CD4-positive, CD25-positive, alpha-beta regulatory T cell (primary cell): Measurements from ENCODE around the gene FGFR2. TPM values are rescaled to one million over a fixed set of nuclear protein-coding genes. Genes with fewer than 3 reads are reported as not detected.

Source experiments
- ATAC-seq, 2 donors: fragments of 150-1000 bp; cut with Tn5 transposase; one replicate each; pipeline ENCODE4 v1.10.0; 2021; ENCODE audit warnings: low read depth in 2 of 2, moderate number of reproducible peaks in 2 of 2, moderate library complexity in 1 of 2
- DNase-seq, 3 donors: peaks; one replicate each; pipeline versions ENCODE4 v3.0.0 to v3.0.0-alpha.2; 2012 to 2022; ENCODE audit warnings: mixed read lengths in 1 of 3
- H3K27ac ChIP-seq: one replicate; pipeline ENCODE4 v1.7.0; 2013; ENCODE audit warnings: mild to moderate bottlenecking, low read length; ENCODE audit not compliant: insufficient read depth, poor library complexity, severe bottlenecking
- H3K27me3 ChIP-seq: one replicate; pipeline ENCODE4 v1.7.0; 2013; ENCODE audit warnings: low read length; ENCODE audit not compliant: control insufficient read depth, insufficient read depth
- H3K36me3 ChIP-seq: one replicate; pipeline ENCODE4 v1.7.0; 2013; ENCODE audit warnings: mild to moderate bottlenecking, low read length, moderate library complexity; ENCODE audit not compliant: control insufficient read depth, insufficient read depth
- H3K4me1 ChIP-seq: 2 replicates; pipeline ENCODE4 v1.7.0; 2013; ENCODE audit warnings: mild to moderate bottlenecking, low read length; ENCODE audit not compliant: insufficient read depth, control insufficient read depth, poor library complexity, severe bottlenecking
- H3K4me3 ChIP-seq: one replicate; pipeline ENCODE4 v1.7.0; 2013; ENCODE audit warnings: low read depth, mild to moderate bottlenecking, low read length, moderate library complexity
- H3K9me3 ChIP-seq, 2 experiments: 1 replicate in 1 of 2; 2 replicates in 1 of 2; pipeline ENCODE4 v1.7.0; 2013; ENCODE audit warnings: low read length in 2 of 2, mild to moderate bottlenecking in 1 of 2, moderate library complexity in 1 of 2; ENCODE audit not compliant: control insufficient read depth in 2 of 2
- H3K27ac Mint-ChIP-seq, 3 donors: one replicate each; pipeline ENCODE4 v1.8.0; 2020 to 2022; ENCODE audit warnings: mild to moderate bottlenecking in 3 of 3, mixed read lengths in 3 of 3, moderate library complexity in 2 of 3
- H3K27me3 Mint-ChIP-seq: one replicate; pipeline ENCODE4 v1.8.0; 2022; ENCODE audit warnings: mild to moderate bottlenecking, mixed read lengths
- H3K36me3 Mint-ChIP-seq: one replicate; pipeline ENCODE4 v1.8.0; 2020; ENCODE audit warnings: mixed read lengths
- H3K4me1 Mint-ChIP-seq, 4 donors: one replicate each; pipeline ENCODE4 v1.8.0; 2020 to 2022; ENCODE audit warnings: mixed read lengths in 4 of 4, mild to moderate bottlenecking in 1 of 4
- H3K4me3 Mint-ChIP-seq, 4 donors: one replicate each; pipeline ENCODE4 v1.8.0; 2020 to 2022; ENCODE audit warnings: mild to moderate bottlenecking in 4 of 4, mixed read lengths in 4 of 4, moderate library complexity in 3 of 4
- H3K9me3 Mint-ChIP-seq, 7 donors: one replicate each; pipeline ENCODE4 v1.8.0; 2020 to 2022; ENCODE audit warnings: mixed read lengths in 7 of 7, mild to moderate bottlenecking in 3 of 7, moderate library complexity in 2 of 7
- polyA plus RNA-seq, 4 donors: library from polyadenylated mRNA; unstranded; fragments of 300-500 nt; fragmentation: Illumina TruSeq; gene quantifications; one replicate each; pipeline ENCODE4 v1.2.3, GENCODE V29; 2021
- total RNA-seq: library from RNA; stranded (reverse); gene quantifications from one replicate; pipeline ENCODE4 v1.2.3, GENCODE V29; 2022

Gene FGFR2
- total and polyA plus RNA-seq, 5 donors from 2014 or later: 0.32 to 3.1 (median 0.60) TPM

DNA sequence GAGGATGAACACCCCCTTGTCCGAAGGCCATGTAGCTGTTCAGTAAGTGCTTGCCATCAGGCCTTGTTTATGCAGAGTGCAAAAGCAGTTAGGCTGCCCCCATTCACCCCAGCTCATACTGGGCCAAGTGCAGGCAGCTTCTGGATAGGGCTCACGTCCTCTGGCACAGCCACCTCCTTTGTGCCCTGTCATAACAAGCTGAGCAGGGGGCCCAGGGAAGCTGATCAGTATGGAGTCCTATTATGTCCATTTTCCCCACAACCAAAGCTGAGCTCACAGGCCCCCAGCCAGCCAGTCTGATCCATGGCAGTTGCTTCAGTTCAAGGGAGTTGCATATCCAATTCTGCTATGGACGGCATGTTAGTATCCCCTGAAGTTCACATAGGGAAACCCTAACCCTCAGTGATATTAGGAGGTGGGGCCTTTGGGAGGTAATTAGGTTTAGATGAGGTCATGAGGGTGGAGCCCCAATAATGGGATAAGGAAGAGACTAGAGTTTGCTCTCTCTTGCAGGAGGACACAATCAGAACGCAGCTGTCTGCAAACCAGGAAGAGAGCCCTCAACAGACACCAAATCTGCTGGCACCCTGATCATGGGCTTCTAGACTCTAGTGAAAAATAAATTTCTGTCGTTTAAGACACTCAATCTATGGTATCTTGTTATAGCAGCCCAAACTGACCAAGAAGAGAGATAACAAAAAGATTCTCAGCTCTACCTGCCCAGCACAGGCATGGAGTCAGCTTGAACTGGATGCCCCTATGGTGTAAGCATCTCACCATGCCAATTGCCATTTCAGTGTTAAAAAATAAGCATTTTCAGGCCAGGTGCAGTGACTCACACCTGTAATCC lies 155.9 kb downstream of the FGFR2 start:
- Histone ChIP-seq H3K9me3 (no peaks in the 10 kb centered on the region), H3K27ac (no peak overlapping the region), H3K36me3 (no peaks in the 10 kb centered on the region), H3K4me1 (no peaks in the 10 kb centered on the region), H3K27me3 (no peaks in the 10 kb centered on the region), H3K4me3 (no peak overlapping the region)
- no peak for DNase-seq
- Mint-ChIP-seq H3K4me1 (no peaks in the 10 kb centered on the region), H3K9me3 (no peaks in the 10 kb centered on the region), H3K4me3 (no peak overlapping the region), H3K36me3 (no peaks in the 10 kb centered on the region), H3K27me3 (no peaks in the 10 kb centered on the region), H3K27ac (peak overlapping the region in 1 of 3 donors; percentile 32)
- ATAC-seq: no peak

DNA sequence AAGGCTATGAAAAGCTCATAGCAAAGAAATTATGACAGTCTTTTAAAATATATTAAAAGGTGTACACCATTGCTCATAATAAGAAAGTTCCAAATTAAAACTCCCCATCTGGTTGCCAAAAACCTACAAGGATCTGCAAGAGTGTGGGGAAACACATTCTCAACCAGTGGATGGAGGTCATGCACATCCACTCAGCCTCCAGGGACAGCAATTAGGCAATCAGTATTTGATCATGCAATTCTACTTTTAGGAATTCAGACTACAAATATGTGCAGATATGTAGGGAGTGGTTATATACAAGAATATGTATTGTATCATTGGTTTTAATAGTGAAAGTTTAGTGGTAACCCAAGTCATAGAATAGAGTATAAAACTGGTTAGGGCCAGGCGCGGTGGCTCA lies 157.8 kb downstream of the FGFR2 start:
- no peak overlapping the region for H3K27ac Mint-ChIP-seq
- no peaks in the 10 kb centered on the region for H3K27me3 Mint-ChIP-seq
- no peak overlapping the region for H3K27ac ChIP-seq
- ATAC-seq (no peak), DNase-seq (no peak)
- no peaks in the 10 kb centered on the region for H3K9me3 ChIP-seq
- no peaks in the 10 kb centered on the region for H3K4me1 ChIP-seq
- no peak overlapping the region for H3K4me3 ChIP-seq
- no peaks in the 10 kb centered on the region for H3K36me3 Mint-ChIP-seq
- H3K36me3 ChIP-seq: no peaks in the 10 kb centered on the region
- no peaks in the 10 kb centered on the region for H3K27me3 ChIP-seq
- no peaks in the 10 kb centered on the region for H3K9me3 Mint-ChIP-seq
- no peaks in the 10 kb centered on the region for H3K4me1 Mint-ChIP-seq
- H3K4me3 Mint-ChIP-seq: no peak overlapping the region

DNA sequence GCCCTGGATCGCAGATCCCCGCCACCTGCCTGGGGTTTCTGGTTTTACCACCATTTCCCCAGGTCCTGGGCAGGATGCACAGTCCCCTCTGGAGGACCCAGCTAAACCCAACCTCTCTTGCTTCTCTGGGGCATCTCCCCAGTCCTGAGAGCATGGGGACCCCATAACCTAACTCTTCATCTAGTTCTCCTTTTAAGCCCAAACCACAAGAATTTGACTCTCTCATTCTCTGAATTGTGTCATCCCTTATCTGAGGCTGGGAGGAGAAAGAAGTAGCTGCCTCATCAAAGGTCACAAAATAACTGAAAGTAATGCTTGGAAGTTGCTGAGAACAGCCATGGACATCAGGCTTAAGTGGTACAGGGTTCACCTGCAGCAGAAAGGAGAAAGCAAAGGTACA lies 159.9 kb downstream of the FGFR2 start:
- Mint-ChIP-seq H3K4me1 (no peaks in the 10 kb centered on the region), H3K9me3 (no peaks in the 10 kb centered on the region), H3K36me3 (no peaks in the 10 kb centered on the region), H3K27me3 (no peaks in the 10 kb centered on the region), H3K27ac (no peak overlapping the region), H3K4me3 (no peak overlapping the region)
- H3K27me3 ChIP-seq: no peaks in the 10 kb centered on the region
- DNase-seq: no peak
- no peaks in the 10 kb centered on the region for H3K4me1 ChIP-seq
- no peak overlapping the region for H3K27ac ChIP-seq
- H3K36me3 ChIP-seq: no peaks in the 10 kb centered on the region
- no peaks in the 10 kb centered on the region for H3K9me3 ChIP-seq
- H3K4me3 ChIP-seq: no peak overlapping the region
- no peak for ATAC-seq

DNA sequence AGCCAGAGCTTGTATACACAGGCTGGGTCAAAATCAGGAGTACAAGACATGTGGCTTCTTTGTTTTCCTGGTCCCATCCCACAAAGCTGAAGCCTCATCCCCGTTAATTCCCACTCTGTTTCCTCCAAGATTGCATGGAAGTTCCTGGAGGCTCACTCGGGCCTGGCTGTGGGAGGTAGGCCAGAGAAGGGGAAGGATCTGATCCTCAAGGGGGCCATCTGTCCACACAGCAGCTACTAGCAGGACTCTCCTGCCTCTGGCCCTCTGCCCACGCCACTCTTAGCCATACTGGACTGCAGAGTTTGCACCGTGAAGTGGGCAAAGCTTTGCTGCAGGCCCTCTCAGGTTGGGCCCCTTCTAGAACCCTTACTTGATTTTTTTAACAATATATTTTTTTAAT lies 160.6 kb downstream of the FGFR2 start:
- no peak for DNase-seq
- Histone ChIP-seq H3K27me3 (no peaks in the 10 kb centered on the region), H3K36me3 (no peaks in the 10 kb centered on the region), H3K27ac (no peak overlapping the region), H3K4me3 (no peak overlapping the region), H3K9me3 (no peaks in the 10 kb centered on the region), H3K4me1 (no peaks in the 10 kb centered on the region)
- ATAC-seq: no peak
- Mint-ChIP-seq H3K27me3 (no peaks in the 10 kb centered on the region), H3K36me3 (no peaks in the 10 kb centered on the region), H3K4me3 (no peak overlapping the region), H3K27ac (no peak overlapping the region), H3K9me3 (peaks cover 0 to 2% (median 0%) of the 10 kb centered on the region in 7 donors), H3K4me1 (no peaks in the 10 kb centered on the region)

DNA sequence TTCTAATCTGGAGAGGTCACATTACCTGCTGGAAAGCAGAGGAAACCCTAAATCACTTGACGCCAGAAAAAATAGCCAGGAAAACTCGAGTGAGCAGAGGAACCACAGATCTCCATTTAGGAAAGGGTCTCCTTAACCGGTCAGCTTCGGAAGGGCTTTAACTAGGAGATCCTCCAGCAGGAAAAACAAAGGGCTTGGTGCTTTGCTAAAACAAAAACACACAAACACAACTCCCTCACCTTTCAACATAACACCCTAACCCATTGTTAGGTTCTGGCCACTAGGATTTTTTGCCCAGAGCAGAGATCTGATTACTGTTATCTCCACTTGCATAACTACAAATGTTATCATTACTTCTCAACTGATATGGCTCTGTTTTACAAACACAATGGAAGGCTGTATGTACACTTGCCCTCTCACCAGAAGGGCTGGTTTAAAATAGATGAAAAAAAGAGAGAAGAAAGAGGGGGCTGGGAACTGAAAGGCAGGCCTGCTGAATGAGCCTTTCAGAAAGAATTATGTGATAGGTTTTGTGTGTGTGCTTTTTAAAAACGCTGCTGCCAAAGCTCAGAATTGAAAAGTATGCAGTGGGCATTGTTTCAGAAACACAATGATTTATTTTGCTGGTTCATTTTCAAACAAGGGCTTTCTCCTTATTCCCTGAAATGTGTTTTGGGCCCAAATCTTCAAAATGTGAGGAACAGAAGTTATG lies 161.5 kb downstream of the FGFR2 start:
- H3K4me1 ChIP-seq: no peaks in the 10 kb centered on the region
- Mint-ChIP-seq H3K27me3 (no peaks in the 10 kb centered on the region), H3K4me3 (no peak overlapping the region), H3K9me3 (peaks cover 0 to 2% (median 0%) of the 10 kb centered on the region in 7 donors), H3K4me1 (no peaks in the 10 kb centered on the region), H3K27ac (no peak overlapping the region), H3K36me3 (no peaks in the 10 kb centered on the region)
- no peak overlapping the region for H3K4me3 ChIP-seq
- DNase-seq (no peak), ATAC-seq (no peak)
- no peak overlapping the region for H3K27ac ChIP-seq
- no peaks in the 10 kb centered on the region for H3K36me3 ChIP-seq
- H3K9me3 ChIP-seq: no peaks in the 10 kb centered on the region
- H3K27me3 ChIP-seq: no peaks in the 10 kb centered on the region

DNA sequence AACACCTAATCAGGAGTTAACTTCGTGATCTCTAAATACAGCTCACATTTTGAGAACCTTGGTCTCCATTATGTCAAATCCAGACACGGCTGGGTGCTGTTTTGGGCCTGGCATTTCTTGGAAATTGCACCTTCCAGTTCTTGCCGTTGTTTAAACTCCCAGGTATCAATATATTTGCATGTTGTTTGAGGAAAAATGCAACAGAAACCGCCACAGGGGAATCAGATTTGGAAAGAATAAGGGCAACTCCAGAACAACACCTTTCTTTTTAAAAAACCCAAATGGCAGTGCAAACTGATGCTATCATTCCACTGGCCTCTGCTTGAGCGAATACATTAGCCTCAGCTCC lies 162.0 kb downstream of the FGFR2 start:
- no peak for ATAC-seq
- Mint-ChIP-seq H3K27me3 (no peaks in the 10 kb centered on the region), H3K27ac (no peak overlapping the region), H3K36me3 (no peaks in the 10 kb centered on the region), H3K9me3 (peaks cover 0 to 2% (median 0%) of the 10 kb centered on the region in 7 donors), H3K4me3 (no peak overlapping the region), H3K4me1 (no peaks in the 10 kb centered on the region)
- H3K36me3 ChIP-seq: no peaks in the 10 kb centered on the region
- no peak overlapping the region for H3K27ac ChIP-seq
- no peaks in the 10 kb centered on the region for H3K27me3 ChIP-seq
- no peak for DNase-seq
- H3K4me1 ChIP-seq: no peaks in the 10 kb centered on the region
- no peak overlapping the region for H3K4me3 ChIP-seq
- no peaks in the 10 kb centered on the region for H3K9me3 ChIP-seq

DNA sequence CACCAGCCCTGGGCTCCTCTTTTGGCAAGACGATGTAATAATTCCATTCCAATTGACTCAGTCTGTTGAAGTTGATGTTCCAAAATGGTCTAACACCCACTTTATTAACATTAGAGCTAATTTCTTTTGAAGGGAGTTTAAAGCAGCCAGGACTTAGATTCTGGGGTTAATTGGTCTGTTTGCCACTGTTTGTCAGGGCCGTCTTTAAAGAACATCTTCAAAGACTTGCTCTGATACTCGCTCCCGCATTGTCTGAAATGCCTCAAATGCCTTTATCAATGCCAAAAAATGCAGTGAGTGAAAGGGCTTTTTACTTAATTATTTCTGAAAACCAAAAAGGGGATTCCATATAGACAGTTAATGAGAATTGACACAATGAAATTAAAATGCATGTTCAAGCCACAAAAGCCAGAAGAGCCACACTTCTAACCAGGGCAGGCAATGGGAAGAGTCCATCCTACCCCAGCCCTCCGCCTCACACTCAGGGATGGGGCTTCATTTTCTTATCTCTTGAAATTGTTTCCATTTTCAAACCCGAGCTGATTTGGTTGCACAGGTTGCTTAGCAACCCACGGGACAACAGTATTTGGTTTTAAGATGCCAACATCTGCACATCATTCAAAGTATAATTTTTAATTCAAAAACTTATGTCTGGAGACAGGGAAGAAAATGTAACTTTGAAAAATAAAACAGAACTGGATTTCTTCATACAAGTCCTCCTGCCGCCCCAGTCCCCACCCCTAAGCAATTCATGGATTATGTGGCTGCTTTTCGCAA lies 163.0 kb downstream of the FGFR2 start:
- H3K36me3 ChIP-seq: no peaks in the 10 kb centered on the region
- no peak overlapping the region for H3K27ac ChIP-seq
- Mint-ChIP-seq H3K9me3 (peaks cover 0 to 2% (median 1%) of the 10 kb centered on the region in 7 donors), H3K27me3 (no peaks in the 10 kb centered on the region), H3K27ac (no peak overlapping the region), H3K36me3 (no peaks in the 10 kb centered on the region), H3K4me1 (no peaks in the 10 kb centered on the region), H3K4me3 (no peak overlapping the region)
- ATAC-seq: no peak
- DNase-seq: no peak
- no peak overlapping the region for H3K4me3 ChIP-seq
- H3K9me3 ChIP-seq: no peaks in the 10 kb centered on the region
- no peaks in the 10 kb centered on the region for H3K4me1 ChIP-seq
- H3K27me3 ChIP-seq: no peaks in the 10 kb centered on the region
